HG03097 (cell line): ENCODE results near the gene PHOSPHO2.
"Not testable (repeated sequence)": the region's sequence is repeated elsewhere in the genome, so short reads cannot be mapped to it uniquely, and the experiment has no call there.

Source experiments
- ATAC-seq: cut with Tn5 transposase; IDR thresholded peaks from one replicate; pipeline ENCODE4 v1.9.1; 2021; ENCODE audit not compliant: unreplicated experiment, low FRiP score

Gene PHOSPHO2

GRCh38 chr2:169683425-169684134 is 10.7 kb upstream of the PHOSPHO2 start:
- ATAC-seq: no peak

- no peak for ATAC-seq
Measured at GRCh38 chr2:169684135-169684565, 10.1 kb upstream of the PHOSPHO2 start.

GRCh38 chr2:169684712-169685111 is 9.6 kb upstream of the PHOSPHO2 start:
- ATAC-seq: not testable (repeated sequence)

GRCh38 chr2:169686825-169687224 is 7.4 kb upstream of the PHOSPHO2 start:
- not testable (repeated sequence) for ATAC-seq

- ATAC-seq: not testable (repeated sequence)
Measured at GRCh38 chr2:169687943-169688342, 6.3 kb upstream of the PHOSPHO2 start.

GRCh38 chr2:169690958-169691357 is 3.3 kb upstream of the PHOSPHO2 start:
- ATAC-seq: no peak

- no peak for ATAC-seq
Measured at GRCh38 chr2:169692718-169693117, 1.6 kb upstream of the PHOSPHO2 start.

- no peak for ATAC-seq
Measured at GRCh38 chr2:169693360-169693759, 909 bp upstream of the PHOSPHO2 start.

- no peak for ATAC-seq
Measured at GRCh38 chr2:169694894-169695260, 608 bp downstream of the PHOSPHO2 start.

GRCh38 chr2:169696381-169696780 is 2.1 kb downstream of the PHOSPHO2 start:
- ATAC-seq: no peak

GRCh38 chr2:169699173-169699572 is 4.9 kb downstream of the PHOSPHO2 start:
- ATAC-seq: not testable (repeated sequence)

- ATAC-seq: no peak
Measured at GRCh38 chr2:169702996-169703395, 8.7 kb downstream of the PHOSPHO2 start.

- ATAC-seq: no peak
Measured at GRCh38 chr2:169704160-169704708, 10.0 kb downstream of the PHOSPHO2 start.

GRCh38 chr2:169705927-169706326 is 11.7 kb downstream of the PHOSPHO2 start:
- no peak for ATAC-seq

GRCh38 chr2:169707626-169708025 is 13.4 kb downstream of the PHOSPHO2 start:
- ATAC-seq: no peak

- no peak for ATAC-seq
Measured at GRCh38 chr2:169709331-169709730, 15.1 kb downstream of the PHOSPHO2 start.

GRCh38 chr2:169709981-169710380 is 15.7 kb downstream of the PHOSPHO2 start:
- ATAC-seq: no peak

- no peak for ATAC-seq
Measured at GRCh38 chr2:169711751-169712509, 17.7 kb downstream of the PHOSPHO2 start.

GRCh38 chr2:169712791-169713227 is 18.5 kb downstream of the PHOSPHO2 start:
- no peak for ATAC-seq

- ATAC-seq: no peak
Measured at GRCh38 chr2:169713331-169713730, 19.1 kb downstream of the PHOSPHO2 start.

GRCh38 chr2:169714699-169715098 is 20.4 kb downstream of the PHOSPHO2 start:
- ATAC-seq: no peak
